HepG2 (cell line): ENCODE results near the gene ZFAND4. TPM values are rescaled to one million over a fixed set of nuclear protein-coding genes. Genes with fewer than 3 reads are reported as not detected.

ENCODE experiments used
- ARHGAP35 ChIP-seq: sonication (generic); formaldehyde crosslinking; IDR thresholded peaks from 2 replicates; pipeline ENCODE4 v1.9.0; 2022; ENCODE audit warnings: mild to moderate bottlenecking, inconsistent platforms, moderate library complexity, missing genetic modification reagents, borderline replicate concordance
- GTF3A ChIP-seq: sonication (generic); formaldehyde crosslinking; conservative IDR thresholded peaks from 2 replicates; pipeline ENCODE4 v1.4.0; 2020; ENCODE audit warnings: mild to moderate bottlenecking, missing genetic modification reagents
- HMG20B ChIP-seq: conservative IDR thresholded peaks from 2 replicates; pipeline ENCODE4 v1.6.1; 2016; ENCODE audit warnings: missing genetic modification reagents, missing compliant biosample characterization
- MAFG ChIP-seq: sonication (generic); formaldehyde crosslinking; IDR thresholded peaks from 2 replicates; pipeline ENCODE4 v1.5.1; 2020; ENCODE audit warnings: mild to moderate bottlenecking, missing genetic modification reagents
- MBD4 ChIP-seq: IDR thresholded peaks from 2 replicates; pipeline ENCODE4 v1.6.1; 2012; ENCODE audit warnings: low read length, inconsistent platforms, borderline replicate concordance
- NFE2 ChIP-seq: sonication (generic); formaldehyde crosslinking; IDR thresholded peaks from 2 replicates; pipeline ENCODE4 v1.4.0; 2020; ENCODE audit warnings: missing genetic modification reagents
- PAWR ChIP-seq: sonication (generic); formaldehyde crosslinking; IDR thresholded peaks from 2 replicates; pipeline ENCODE4 v1.4.0; 2020; ENCODE audit warnings: missing genetic modification reagents, mild to moderate bottlenecking, borderline replicate concordance
- SMARCE1 ChIP-seq: fragments of 450-650 bp; IDR thresholded peaks from 2 replicates; pipeline ENCODE4 v1.6.1; 2017; ENCODE audit warnings: borderline replicate concordance
- SP140L ChIP-seq: sonication (generic); formaldehyde crosslinking; IDR thresholded peaks from 2 replicates; pipeline ENCODE4 v1.4.0; 2020; ENCODE audit warnings: missing genetic modification reagents, borderline replicate concordance
- TCF12 ChIP-seq, 2 experiments: fragments of 450-650 bp in 1 of 2; sonication (generic) in 1 of 2; formaldehyde crosslinking in 1 of 2; IDR thresholded peaks; 2 replicates each; pipeline versions ENCODE4 v1.6.1 to v1.8.0; 2017 to 2022; ENCODE audit warnings: antibody characterized with exemption in 1 of 2, mild to moderate bottlenecking in 1 of 2, missing genetic modification reagents in 1 of 2, moderate library complexity in 1 of 2
- ZFP37 ChIP-seq: sonication (generic); formaldehyde crosslinking; IDR thresholded peaks from 2 replicates; pipeline ENCODE4 v1.4.0; 2020; ENCODE audit warnings: missing genetic modification reagents, borderline replicate concordance
- ZFX ChIP-seq: sonication (generic); formaldehyde crosslinking; IDR thresholded peaks from 2 replicates; pipeline ENCODE4 v1.4.0; 2020; ENCODE audit warnings: mild to moderate bottlenecking, low read depth, missing genetic modification reagents, moderate library complexity
- ZNF431 ChIP-seq: sonication (generic); formaldehyde crosslinking; IDR thresholded peaks from 2 replicates; pipeline ENCODE4 v1.9.0; 2022; ENCODE audit warnings: missing genetic modification reagents, low read depth, mild to moderate bottlenecking, borderline replicate concordance
- ZNF644 ChIP-seq: IDR thresholded peaks from 2 replicates; pipeline ENCODE4 v1.6.1; 2016; ENCODE audit warnings: low read depth
- ZNF678 ChIP-seq: sonication (generic); formaldehyde crosslinking; IDR thresholded peaks from 2 replicates; pipeline ENCODE4 v1.4.0; 2020; ENCODE audit warnings: mild to moderate bottlenecking, missing genetic modification reagents
- ZNF891 ChIP-seq: sonication (generic); formaldehyde crosslinking; IDR thresholded peaks from 2 replicates; pipeline ENCODE4 v1.5.0; 2020; ENCODE audit warnings: mild to moderate bottlenecking, missing genetic modification reagents
- polyA plus RNA-seq, 8 experiments: library from polyadenylated mRNA; depleted of rRNA in 3 of 8; stranded (reverse) in 7 of 8; unstranded in 1 of 8; fragments of >200 nt; fragmentation: Illumina TruSeq in 4 of 8; extraction: Trizol in 4 of 8; gene quantifications; 2 replicates each; pipeline versions ENCODE4 v1.2.1 to v1.2.3, GENCODE V29; 2011 to 2016; ENCODE audit warnings: low read depth in 4 of 8, missing spikeins in 1 of 8, mixed read lengths in 1 of 8; ENCODE audit not compliant: insufficient read depth in 1 of 8
- total RNA-seq, 5 experiments: library from RNA; depleted of rRNA; stranded (reverse); fragments of >200 nt; fragmentation: Illumina TruSeq; extraction: Trizol; gene quantifications; 2 replicates each; pipeline ENCODE4 v1.2.3, GENCODE V29; 2016; ENCODE audit warnings: low read depth in 1 of 5
- TF ChIP-seq, protein P1 (sequence below): sonication (generic); formaldehyde crosslinking; IDR thresholded peaks from 2 replicates; pipeline ENCODE4 v1.4.0; 2020; ENCODE audit warnings: mild to moderate bottlenecking, missing genetic modification reagents
- TF ChIP-seq, protein P2 (sequence below): sonication (generic); formaldehyde crosslinking; IDR thresholded peaks from 2 replicates; pipeline ENCODE4 v1.8.1; 2023; ENCODE audit warnings: missing genetic modification reagents, mild to moderate bottlenecking, borderline replicate concordance
- TF ChIP-seq, protein P3 (sequence below): IDR thresholded peaks from 2 replicates; pipeline ENCODE4 v1.6.1; 2016; ENCODE audit warnings: mild to moderate bottlenecking

Gene ZFAND4
- total and polyA plus RNA-seq, 2 of the 13 experiments (the other 11 are each of a cell fraction or from before 2014, with no cell fraction given): 2.9 to 9.2 TPM

DNA sequence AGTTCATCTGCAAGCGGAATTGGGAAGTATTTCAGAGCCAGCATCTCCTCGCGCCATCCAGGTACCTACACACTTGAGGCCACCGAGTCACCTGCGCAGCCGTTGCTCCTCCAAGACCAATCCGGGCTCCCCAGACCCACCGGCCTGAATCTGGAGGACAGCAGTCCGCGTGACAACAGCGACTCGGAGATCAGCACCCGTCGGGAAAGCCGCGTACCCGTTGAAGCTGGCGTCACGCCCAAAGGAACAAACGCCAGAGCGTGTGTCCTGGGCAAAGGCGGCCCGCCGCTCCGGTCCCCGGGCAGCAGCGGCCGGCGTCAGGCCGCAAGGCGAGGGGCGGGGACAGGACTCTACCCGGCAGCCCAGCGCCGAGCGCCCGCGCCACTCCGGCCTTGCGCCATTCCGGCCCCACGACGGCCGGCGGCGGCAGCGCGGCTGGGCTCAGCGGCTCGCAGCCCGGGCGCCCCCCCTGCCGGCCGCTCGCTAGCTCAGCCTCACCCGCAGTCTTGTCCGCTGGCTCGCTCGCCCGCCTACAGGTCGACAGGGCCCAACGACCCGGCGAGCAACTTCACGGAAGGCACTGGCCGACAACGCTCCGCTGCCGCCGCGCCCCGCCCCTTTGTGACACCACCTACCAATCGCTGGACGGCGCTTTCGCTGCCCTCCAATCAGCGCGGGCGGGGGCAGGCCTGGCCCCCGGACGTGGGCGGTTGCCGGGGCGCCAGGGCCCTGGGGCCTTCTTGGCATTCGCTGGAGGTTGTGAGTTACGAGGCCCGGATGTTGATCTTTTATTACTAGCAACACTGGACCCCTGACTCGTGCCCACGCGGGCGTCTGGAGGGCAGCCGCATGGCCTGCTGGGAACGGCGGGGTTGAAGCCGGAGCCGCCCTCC is at the start of gene ZFAND4 (continued):
- TF ChIP-seq SMARCE1 (no peak), ZNF678 (no peak), HMG20B (CRISPR knock-in tag) (no peak), GTF3A (no peak), ZFP37 (peak; percentile 65; the same call in 1 of the 2 replicates), ARHGAP35 (CRISPR knock-in tag) (no peak), ZNF644 (CRISPR knock-in tag) (peak; percentile 6; the same call in 1 of the 2 replicates), PAWR (no peak), TCF12 (IDR thresholded peaks at IDR 0.05) (no peak), TCF12 (CRISPR knock-in tag; IDR thresholded peaks at IDR 0.05) (peak; percentile 65; the same call in 1 of the 2 replicates), MBD4 (no peak), SP140L (no peak), NFE2 (CRISPR knock-in tag) (no peak), ZNF891 (CRISPR knock-in tag) (peak; percentile 41; the same call in 1 of the 2 replicates), ZFX (peak; percentile 86), ZNF431 (CRISPR knock-in tag) (no peak), MAFG (CRISPR knock-in tag) (no peak)
- TF ChIP-seq, protein P1, sequence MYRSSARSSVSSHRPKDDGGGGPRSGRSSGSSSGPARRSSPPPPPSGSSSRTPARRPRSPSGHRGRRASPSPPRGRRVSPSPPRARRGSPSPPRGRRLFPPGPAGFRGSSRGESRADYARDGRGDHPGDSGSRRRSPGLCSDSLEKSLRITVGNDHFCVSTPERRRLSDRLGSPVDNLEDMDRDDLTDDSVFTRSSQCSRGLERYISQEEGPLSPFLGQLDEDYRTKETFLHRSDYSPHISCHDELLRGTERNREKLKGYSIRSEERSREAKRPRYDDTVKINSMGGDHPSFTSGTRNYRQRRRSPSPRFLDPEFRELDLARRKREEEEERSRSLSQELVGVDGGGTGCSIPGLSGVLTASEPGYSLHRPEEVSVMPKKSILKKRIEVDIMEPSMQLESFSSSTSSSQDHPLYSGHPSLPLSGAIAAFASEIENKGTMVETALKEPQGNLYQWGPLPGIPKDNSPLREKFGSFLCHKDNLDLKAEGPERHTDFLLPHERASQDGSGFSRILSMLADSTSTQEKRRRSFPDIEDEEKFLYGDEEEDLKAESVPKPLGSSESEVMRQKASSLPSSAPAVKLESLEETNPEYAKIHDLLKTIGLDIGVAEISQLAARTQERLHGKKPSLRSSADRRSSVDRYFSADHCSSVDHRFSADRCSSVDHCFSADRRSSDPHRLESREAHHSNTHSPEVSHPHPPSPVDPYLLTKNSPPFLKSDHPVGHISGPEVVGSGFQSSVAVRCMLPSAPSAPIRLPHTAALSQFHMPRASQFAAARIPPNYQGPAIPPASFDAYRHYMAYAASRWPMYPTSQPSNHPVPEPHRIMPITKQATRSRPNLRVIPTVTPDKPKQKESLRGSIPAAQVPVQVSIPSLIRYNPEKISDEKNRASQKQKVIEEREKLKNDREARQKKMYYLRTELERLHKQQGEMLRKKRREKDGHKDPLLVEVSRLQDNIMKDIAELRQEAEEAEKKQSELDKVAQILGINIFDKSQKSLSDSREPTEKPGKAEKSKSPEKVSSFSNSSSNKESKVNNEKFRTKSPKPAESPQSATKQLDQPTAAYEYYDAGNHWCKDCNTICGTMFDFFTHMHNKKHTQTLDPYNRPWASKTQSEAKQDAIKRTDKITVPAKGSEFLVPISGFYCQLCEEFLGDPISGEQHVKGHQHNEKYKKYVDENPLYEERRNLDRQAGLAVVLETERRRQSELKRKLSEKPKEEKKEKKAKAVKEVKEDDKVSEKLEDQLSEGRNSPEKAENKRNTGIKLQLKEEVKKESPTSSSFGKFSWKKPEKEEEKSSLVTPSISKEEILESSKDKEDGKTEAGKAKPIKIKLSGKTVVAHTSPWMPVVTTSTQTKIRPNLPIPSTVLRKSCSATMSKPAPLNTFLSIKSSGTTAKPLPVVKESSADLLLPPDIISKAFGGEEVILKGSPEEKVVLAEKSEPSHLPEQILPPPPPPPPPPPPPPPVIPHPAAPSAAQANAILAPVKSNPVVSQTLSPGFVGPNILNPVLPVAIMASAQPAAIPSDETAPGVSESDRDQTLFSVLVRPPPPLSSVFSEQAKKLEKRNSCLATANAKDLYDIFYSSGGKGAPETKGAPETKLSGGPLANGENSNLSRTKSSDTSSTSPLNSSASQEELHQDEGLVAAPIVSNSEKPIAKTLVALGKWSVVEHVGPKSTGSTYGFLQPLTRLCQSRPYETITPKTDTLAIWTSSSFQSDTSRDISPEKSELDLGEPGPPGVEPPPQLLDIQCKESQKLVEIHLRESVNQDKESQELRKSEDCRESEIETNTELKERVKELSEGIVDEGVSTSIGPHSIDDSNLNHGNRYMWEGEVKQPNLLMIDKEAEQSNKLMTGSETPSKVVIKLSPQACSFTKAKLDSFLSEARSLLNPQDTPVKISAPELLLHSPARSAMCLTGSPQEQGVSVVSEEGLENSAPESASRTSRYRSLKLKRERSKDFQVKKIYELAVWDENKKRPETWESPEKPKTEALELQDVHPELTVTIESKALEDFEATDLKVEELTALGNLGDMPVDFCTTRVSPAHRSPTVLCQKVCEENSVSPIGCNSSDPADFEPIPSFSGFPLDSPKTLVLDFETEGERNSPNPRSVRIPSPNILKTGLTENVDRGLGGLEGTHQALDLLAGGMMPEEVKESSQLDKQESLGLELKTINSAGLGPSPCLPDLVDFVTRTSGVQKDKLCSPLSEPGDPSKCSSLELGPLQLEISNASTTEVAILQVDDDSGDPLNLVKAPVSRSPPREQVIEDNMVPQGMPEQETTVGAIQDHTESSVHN: no peak
- TF ChIP-seq, protein P2, sequence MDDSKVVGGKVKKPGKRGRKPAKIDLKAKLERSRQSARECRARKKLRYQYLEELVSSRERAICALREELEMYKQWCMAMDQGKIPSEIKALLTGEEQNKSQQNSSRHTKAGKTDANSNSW (CRISPR knock-in tag): no peak
- TF ChIP-seq, protein P3, sequence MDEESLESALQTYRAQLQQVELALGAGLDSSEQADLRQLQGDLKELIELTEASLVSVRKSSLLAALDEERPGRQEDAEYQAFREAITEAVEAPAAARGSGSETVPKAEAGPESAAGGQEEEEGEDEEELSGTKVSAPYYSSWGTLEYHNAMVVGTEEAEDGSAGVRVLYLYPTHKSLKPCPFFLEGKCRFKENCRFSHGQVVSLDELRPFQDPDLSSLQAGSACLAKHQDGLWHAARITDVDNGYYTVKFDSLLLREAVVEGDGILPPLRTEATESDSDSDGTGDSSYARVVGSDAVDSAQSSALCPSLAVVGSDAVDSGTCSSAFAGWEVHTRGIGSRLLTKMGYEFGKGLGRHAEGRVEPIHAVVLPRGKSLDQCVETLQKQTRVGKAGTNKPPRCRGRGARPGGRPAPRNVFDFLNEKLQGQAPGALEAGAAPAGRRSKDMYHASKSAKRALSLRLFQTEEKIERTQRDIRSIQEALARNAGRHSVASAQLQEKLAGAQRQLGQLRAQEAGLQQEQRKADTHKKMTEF: peak; percentile 68
